ENCODE data around the gene SDCCAG8.

GRCh38 chr1:243408479-243408878 lies 152.6 kb downstream of the SDCCAG8 start:
- TF ChIP-seq POLR2A (IDR thresholded peaks at IDR 0.05) (no peak), CTCF (IDR thresholded peaks at IDR 0.05) (no peak)
